SH-SY5Y (cell line): ENCODE data around the gene LRRC4C.

ENCODE experiments used
- GATA2 ChIP-seq: IDR thresholded peaks from 2 replicates; pipeline ENCODE4 v1.6.1; 2011; ENCODE audit warnings: mild to moderate bottlenecking, low read depth, low read length
- GATA3 ChIP-seq: IDR thresholded peaks from 2 replicates; pipeline ENCODE4 v1.6.1; 2011; ENCODE audit warnings: low read depth, mild to moderate bottlenecking, low read length, moderate library complexity

The LRRC4C gene

DNA sequence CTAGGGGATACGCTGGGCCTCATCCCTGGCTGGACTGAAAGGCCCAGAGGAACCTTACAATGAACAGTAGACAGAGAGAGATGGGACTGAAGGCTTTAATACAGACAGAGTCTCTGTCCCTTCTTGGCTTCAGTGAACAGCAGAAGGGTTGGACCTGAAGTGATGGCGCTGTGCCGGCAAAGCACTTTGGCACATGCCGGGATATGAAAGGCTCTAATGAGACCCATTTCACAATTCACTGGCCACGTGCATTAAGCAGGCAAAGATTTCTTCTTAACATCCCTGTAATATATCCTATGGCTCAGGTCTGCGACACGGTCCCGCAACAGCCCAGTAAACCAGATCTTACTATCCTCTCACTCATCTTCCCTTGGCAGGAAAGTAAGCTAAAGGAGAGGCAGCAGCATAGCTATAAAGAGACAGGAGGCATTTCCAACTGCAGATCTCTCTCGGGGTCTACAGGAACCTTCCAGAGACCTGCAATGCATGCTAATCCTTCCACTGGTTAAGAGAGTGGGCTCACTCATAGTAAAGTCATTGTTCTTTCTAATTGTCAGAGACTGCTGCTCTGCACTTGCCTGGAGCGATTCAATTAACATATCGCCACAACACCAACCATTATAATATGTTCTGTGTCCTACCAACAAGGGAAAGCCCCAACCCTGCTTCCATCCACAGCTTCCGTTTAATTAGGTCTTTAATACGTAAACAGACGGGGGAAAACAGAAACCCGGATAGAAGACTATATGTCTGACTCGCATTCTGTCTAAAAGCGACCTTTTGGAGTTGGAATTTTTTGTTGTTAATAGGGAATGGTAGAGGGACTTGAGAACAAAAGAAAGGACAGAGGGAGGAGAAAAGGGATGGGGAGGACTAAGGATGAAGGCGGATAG, 1179.0 kb downstream of the LRRC4C start:
- TF ChIP-seq GATA3: no peak
- no peak for TF ChIP-seq GATA2

DNA sequence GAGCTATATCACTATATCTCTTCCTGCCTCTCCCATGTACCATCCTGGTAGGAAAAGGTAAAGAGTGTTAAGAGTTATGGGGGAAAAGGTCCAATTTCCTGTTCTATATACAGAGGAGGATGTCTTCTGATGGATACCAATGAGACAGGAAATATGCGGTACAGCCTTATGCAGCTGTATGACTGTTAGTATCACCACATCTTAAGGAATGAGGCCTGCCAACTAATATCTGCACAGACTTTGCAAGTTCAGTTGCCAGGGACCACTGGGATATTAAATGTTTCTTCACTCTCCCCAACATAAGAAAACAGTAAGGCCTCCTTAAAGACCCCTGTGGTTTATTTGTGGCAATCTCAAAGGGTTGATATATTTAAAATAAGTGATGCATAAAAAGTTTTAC, 1182.5 kb downstream of the LRRC4C start:
- TF ChIP-seq GATA2 (no peak), GATA3 (no peak)

DNA sequence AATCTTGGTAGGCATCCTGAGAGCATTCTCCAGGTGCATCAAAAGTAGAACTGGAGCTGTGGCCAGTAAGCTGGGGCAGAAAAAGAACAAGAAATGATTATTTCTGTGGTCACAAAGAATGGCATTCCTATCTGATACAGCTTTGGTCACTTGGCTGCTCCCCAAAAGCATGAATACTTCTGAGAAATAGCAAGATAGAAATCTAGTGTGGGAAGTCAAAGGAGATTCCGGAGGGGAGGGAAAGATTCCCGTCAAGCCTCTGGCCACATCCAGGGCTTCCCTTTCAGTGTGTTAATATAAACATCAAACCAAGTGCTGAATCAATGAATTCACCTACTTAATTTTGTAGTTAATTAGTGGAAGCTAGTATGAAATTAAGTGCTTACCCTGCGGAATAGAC, 1185.4 kb downstream of the LRRC4C start:
- TF ChIP-seq GATA3 (no peak), GATA2 (peak; percentile 49; the same call in 1 of the 2 replicates)

DNA sequence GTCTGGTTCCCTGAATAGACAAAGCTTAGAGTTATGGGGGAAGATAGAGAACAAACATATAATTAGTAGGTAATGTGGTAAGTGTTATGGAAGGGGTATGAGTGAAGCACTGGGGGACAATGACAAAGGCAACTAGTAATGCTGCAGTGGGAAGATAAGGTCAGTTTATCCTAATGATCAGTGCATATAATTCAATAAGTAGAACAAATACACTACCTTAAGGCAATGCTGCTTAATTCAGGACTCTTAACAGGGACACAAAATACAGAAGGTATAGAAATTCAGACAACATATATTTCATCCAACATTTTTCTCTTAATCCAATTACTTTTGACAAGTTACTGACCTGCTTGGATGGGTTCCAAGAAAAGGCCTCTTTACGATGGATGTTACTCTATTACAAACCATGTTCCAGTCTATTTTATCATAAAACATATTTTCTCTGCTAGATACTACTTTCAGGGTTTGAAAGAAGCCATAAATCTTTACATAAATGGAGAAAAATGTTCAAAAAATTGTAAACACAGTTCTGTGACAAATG, 1186.2 kb downstream of the LRRC4C start:
- peak; percentile 94 for TF ChIP-seq GATA3
- peak; percentile 87 for TF ChIP-seq GATA2

DNA sequence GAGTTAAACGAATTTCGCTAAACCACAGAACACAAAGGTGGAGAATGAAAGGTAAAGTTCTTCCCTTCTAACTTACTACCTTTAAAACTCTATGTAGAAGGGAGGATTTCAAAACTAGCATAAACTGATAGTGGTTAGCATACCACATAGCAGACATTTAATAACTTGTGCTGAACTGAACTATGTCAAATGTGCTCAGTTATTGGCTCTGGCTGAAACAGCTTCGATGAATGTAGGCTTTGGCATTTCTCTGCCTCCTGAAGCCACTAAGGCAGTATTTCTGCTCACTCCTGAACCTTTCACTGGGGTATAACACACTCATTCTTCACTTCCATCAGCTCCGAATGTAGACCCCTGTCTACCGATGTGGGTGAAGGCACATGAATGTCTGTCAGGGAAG, 1188.1 kb downstream of the LRRC4C start:
- no peak for TF ChIP-seq GATA2
- no peak for TF ChIP-seq GATA3

DNA sequence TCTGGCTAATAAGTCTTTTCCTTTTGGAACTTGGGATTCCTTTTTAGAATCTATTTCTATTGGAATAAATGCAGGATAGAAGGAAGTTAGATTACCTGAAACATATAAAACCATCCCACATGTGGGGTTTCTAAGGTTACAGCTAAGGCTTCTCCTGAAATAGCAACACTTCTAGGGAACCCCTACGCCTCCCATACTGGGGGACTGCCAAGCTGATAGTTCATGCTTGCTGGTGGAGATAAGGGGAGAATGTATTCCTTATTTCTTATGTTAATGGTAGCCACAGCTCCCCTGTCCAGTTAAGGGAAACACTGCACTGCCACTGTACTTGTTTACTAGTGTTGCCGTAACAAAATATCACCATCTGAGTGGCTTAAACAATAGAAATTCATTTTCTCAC, 1189.6 kb downstream of the LRRC4C start:
- TF ChIP-seq GATA2 (no peak), GATA3 (no peak)

DNA sequence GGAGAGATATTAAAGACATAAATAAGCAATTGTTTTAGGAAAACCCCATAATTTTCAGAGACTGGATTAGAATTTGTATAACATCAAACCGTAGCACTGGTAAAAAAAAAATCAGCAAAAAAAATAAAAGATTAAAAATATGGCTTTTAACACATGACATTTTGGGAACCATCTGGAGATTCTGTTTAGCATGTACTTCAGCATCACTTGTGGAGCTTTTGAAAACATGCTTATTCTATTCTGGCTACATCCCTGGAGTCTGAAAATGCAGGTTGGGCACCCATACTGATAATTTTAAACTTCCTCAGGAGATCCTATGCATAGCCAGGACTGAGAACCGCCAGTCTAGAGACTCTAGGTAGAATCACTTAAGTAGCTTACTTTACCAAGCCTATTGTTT, 1190.9 kb downstream of the LRRC4C start:
- TF ChIP-seq GATA3: no peak
- no peak for TF ChIP-seq GATA2

DNA sequence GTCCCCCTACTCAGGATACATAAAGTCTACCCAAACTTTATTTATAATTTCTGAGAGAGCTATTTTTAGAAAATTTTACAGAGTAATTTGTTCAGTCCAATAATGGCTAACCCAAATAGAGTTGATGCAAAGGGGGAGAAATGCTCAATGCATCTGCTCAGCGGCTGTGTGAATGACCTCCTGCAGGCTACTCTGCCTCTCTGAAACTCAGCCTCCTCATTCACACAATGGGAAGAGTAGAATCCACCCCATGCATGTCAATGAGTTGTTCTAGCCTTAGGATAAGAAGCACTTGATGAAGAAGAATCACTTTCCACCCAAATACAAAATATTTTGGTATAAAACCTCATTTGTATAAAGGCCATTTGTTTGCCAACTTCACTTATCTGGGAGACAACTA, 1204.0 kb downstream of the LRRC4C start:
- no peak for TF ChIP-seq GATA2
- no peak for TF ChIP-seq GATA3

DNA sequence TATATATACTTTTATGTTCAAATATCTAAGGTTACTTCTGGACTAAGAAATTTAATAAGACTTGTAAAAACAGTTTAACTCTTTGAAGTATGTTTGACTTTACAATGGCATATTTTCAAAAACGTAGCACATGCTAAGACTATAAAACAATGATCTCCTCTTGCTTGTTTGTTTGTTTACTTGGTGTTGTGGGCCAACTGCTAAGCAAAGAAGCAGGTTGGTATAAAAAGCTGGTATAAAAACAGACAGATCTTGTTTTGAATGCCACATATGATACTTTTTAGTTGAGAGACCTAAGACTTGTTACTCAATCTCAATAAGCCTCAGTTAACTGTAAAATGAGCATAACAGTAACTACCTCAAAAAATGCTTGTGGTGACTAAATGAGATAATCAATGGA, 1206.3 kb downstream of the LRRC4C start:
- TF ChIP-seq GATA3: no peak

DNA sequence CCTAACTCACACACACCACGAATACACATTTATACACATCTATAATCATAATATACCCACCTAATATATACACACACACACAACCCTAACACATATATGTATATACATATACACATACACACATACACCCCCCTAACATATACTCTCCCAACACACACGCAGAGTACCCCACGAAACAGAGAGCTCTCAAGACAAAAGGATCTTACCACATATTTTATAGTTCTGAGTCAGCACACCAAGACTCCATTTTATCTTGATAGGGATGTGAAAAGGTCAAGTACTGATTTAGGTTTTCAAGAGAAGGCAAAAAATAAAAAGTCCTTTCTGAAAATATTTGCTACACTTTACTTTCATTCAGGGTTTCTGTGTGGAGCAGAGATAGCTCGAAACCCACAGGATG, 1207.2 kb downstream of the LRRC4C start:
- TF ChIP-seq GATA3 (no peak), GATA2 (no peak)

DNA sequence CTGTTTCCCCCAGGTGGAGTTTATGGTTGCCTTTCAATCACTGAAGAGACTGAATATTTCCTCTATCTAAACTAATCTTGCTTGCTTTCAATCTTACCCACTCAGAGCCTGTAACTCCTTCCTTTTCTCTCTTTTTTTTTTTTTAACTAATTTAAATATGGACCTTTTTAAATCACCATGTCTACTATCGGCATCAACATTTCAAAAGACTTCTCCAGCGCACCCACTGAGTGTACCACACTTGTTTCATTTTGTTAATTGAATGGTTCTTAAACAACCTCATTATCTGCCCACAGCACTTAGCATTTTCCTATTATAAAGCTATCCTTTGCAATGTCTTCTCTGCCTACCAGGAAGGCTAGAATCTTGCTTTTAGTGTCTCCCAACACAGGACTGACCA, 1212.5 kb downstream of the LRRC4C start:
- TF ChIP-seq GATA2 (no peak), GATA3 (no peak)

DNA sequence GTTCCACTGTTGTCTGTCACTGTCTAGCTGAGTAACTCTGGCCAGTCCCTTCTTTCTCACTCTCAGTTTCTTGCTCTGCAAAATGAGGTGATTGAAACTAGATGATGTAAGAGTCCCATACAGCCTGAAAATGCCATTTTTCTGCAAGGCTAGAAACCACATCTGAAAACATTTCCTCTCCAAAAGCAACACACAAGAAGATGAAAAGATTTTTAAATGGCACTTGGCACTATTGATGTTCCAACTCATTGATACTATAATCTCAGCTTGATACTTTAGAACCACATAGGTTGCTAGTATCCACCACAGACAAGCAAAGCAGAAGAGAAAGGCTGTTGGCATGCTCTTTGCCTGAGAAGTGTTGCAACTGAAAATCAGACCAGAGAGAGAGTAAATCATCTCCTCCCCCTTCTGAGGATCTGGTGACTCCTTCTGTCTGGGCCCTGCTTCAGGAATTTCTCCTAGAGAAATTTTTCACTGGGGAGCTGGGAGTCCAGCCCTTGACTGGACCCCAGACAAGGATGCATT, 1217.9 kb downstream of the LRRC4C start:
- TF ChIP-seq GATA2: no peak
- TF ChIP-seq GATA3: no peak

DNA sequence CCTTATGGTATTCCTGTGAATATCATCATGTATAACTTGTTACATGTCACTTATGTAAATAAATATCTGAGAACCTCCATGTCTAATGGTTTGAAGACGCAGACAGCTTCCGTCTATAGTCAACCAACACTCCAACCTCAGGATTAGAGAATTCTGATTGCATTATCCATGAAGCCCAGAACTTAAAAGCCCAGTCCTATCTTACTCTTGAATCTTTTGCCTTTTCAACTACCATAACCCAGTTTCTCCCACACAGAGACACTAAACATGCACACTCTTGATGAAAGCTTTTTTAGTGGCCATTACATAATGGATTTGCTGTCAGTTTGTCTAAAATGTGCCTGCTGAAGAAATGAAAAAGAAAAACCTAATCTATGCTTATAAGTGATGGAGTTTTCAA, 1219.2 kb downstream of the LRRC4C start:
- TF ChIP-seq GATA2: no peak; the same call in 1 of the 2 replicates
- TF ChIP-seq GATA3: peak; percentile 53; the same call in 1 of the 2 replicates

DNA sequence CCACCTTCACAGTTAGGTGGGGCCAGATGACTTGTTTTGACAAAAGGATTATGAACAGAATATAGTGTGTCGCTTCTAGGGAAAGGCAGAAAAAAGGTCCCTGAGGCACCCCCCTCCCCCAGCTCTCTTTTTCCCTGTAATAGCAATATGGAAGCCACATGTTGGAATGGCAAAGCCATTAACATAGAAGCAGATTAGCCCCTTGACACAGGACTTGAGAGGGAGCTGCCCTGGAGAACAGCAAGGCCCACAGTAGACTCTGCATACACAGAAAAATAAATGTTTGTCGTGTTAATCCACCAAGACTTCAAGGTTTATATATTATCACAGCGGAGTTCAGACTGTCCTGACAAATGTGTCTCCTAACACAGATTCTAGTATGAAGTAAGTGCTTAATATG, 1222.9 kb downstream of the LRRC4C start:
- TF ChIP-seq GATA3 (no peak), GATA2 (no peak)

DNA sequence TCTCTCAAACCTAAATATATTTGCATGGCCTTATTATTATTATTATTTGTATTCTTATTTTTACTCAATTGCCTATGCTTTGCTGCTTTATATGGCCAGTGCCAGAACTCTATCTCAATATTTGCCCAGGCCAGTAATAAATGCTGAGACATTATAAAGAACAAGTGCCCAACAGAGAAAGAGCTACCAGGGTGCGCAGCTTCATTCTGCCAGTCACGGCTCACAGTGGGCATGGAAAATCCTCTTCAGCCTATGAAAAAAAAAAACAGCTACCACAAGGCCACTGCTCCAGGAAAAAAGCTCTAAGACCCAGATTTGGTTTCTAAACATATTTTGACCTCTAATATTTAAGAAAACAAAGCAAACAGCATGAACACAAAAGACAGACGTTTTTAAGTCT, 1223.6 kb downstream of the LRRC4C start:
- TF ChIP-seq GATA3: no peak
- TF ChIP-seq GATA2: no peak

DNA sequence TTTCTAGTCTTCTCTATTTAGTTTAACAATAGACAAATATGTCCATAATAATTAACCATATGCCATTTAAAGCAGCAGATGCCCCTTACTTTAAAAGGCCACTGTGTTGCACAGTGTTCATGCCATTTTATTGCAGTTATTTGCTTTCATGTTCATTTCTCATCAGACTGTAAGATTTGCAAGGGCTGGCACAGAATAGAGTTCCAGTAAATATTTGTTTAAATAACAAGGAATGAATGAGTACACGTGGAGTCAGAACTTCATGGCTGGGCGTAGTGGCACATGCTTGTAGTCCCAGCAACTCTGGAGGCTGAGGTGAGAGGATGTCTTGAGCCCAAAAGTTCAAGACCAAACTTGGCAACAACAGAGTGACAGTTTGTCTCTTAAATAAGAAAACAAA, 1228.6 kb downstream of the LRRC4C start:
- TF ChIP-seq GATA2 (no peak), GATA3 (no peak)
